ENCODE results near the gene TECPR1.
A peak's percentile ranks its signal among the peaks of the same experiment; 100 is the strongest.

TECPR1 gene

GRCh38 chr7:98285157-98286092, 33.4 kb upstream of the TECPR1 start:
- DNase-seq (ENCODE audit: low read depth in 1 of 2, low spot score in 1 of 2) = no peak
- H3K4me3 ChIP-seq (replicated peaks; ENCODE audit: insufficient read depth, low read length) = peak overlapping the region; percentile 70
- peak overlapping the region; percentile 79 for H3K27ac ChIP-seq (replicated peaks)
- H3K27me3 ChIP-seq (ENCODE audit: insufficient read depth, poor library complexity, severe bottlenecking) = no peaks in the 10 kb centered on the region
- TF ChIP-seq GABPA (IDR thresholded peaks at IDR 0.05; ENCODE audit: low read depth) (no peak), SPI1 (IDR thresholded peaks at IDR 0.05; ENCODE audit: borderline replicate concordance, low read depth) (peak; percentile 21; the same call in 1 of the 2 replicates)

- Histone ChIP-seq H3K27me3 (ENCODE audit: insufficient read depth, poor library complexity, severe bottlenecking) (no peaks in the 10 kb centered on the region), H3K27ac (replicated peaks) (peak overlapping the region; percentile 79), H3K4me3 (replicated peaks; ENCODE audit: insufficient read depth, low read length) (peak overlapping the region; percentile 70)
- DNase-seq (ENCODE audit: low read depth in 1 of 2, low spot score in 1 of 2) = peak; percentile 57 to 82
- TF ChIP-seq POLR2AphosphoS5 (IDR thresholded peaks at IDR 0.05; ENCODE audit: low read depth) = no peak
- TF ChIP-seq SPI1 (IDR thresholded peaks at IDR 0.05; ENCODE audit: borderline replicate concordance, low read depth) = peak; percentile 67; the same call in 1 of the 2 replicates
Observed at GRCh38 chr7:98284335-98285036, 32.5 kb upstream of the TECPR1 start.

GRCh38 chr7:98283887-98284222, 31.8 kb upstream of the TECPR1 start:
- H3K27me3 ChIP-seq (ENCODE audit: insufficient read depth, poor library complexity, severe bottlenecking) = no peaks in the 10 kb centered on the region
- H3K4me3 ChIP-seq (replicated peaks; ENCODE audit: insufficient read depth, low read length) = peak overlapping the region; percentile 70
- no peak for TF ChIP-seq REST (IDR thresholded peaks at IDR 0.05; ENCODE audit: insufficient replicate concordance, low read depth)
- no peak for TF ChIP-seq GABPA (IDR thresholded peaks at IDR 0.05; ENCODE audit: low read depth)
- 0 out of 2 replicates have a peak, but pooled peaks have one; percentile 23 for TF ChIP-seq SPI1 (IDR thresholded peaks at IDR 0.05; ENCODE audit: borderline replicate concordance, low read depth)
- TF ChIP-seq CTCF (IDR thresholded peaks at IDR 0.05; ENCODE audit: insufficient read depth, low read length) = no peak
- TF ChIP-seq POLR2AphosphoS5 (IDR thresholded peaks at IDR 0.05; ENCODE audit: low read depth) = no peak
- peak in 1 of 2 experiments; percentile 13 for DNase-seq (ENCODE audit: low read depth in 1 of 2, low spot score in 1 of 2)
- H3K27ac ChIP-seq (replicated peaks) = peak overlapping the region; percentile 79

- DNase-seq (ENCODE audit: low read depth in 1 of 2, low spot score in 1 of 2) = peak; percentile 86 to 87
- peak; percentile 68; the same call in 1 of the 2 replicates for TF ChIP-seq SPI1 (IDR thresholded peaks at IDR 0.05; ENCODE audit: borderline replicate concordance, low read depth)
- no peak for TF ChIP-seq CTCF (IDR thresholded peaks at IDR 0.05; ENCODE audit: insufficient read depth, low read length)
- no peak for TF ChIP-seq REST (IDR thresholded peaks at IDR 0.05; ENCODE audit: insufficient replicate concordance, low read depth)
- TF ChIP-seq POLR2AphosphoS5 (IDR thresholded peaks at IDR 0.05; ENCODE audit: low read depth) = 0 out of 2 replicates have a peak, but pooled peaks have one; percentile 35
- TF ChIP-seq GABPA (IDR thresholded peaks at IDR 0.05; ENCODE audit: low read depth) = no peak
- H3K4me3 ChIP-seq (replicated peaks; ENCODE audit: insufficient read depth, low read length) = peak overlapping the region; percentile 70
- H3K27ac ChIP-seq (replicated peaks) = peak overlapping the region; percentile 79
- no peaks in the 10 kb centered on the region for H3K27me3 ChIP-seq (ENCODE audit: insufficient read depth, poor library complexity, severe bottlenecking)
Observed at GRCh38 chr7:98283127-98283886, 31.3 kb upstream of the TECPR1 start.
